GM10266 (cell line): Measurements from ENCODE around the gene TM2D1.
"Not testable (repeated sequence)": the region's sequence is repeated elsewhere in the genome, so short reads cannot be mapped to it uniquely, and the experiment has no call there.

Experiments
- DNase-seq: peaks from one replicate; pipeline ENCODE4 v3.0.0; 2012; ENCODE audit errors: extremely low spot score
- CTCF ChIP-seq: IDR thresholded peaks from 2 replicates; pipeline ENCODE4 v1.5.1; 2012; ENCODE audit warnings: mild to moderate bottlenecking, low read depth; ENCODE audit not compliant: control insufficient read depth, insufficient read depth; ENCODE audit errors: missing control alignments

TM2D1 gene

GRCh38 chr1:61708953-61709907 lies 15.7 kb downstream of the TM2D1 start:
- no peak for DNase-seq
- TF ChIP-seq CTCF, result no peak

GRCh38 chr1:61699911-61700851 lies 24.8 kb downstream of the TM2D1 start:
- no peak for TF ChIP-seq CTCF

GRCh38 chr1:61692155-61692800 lies 32.7 kb downstream of the TM2D1 start:
- no peak for TF ChIP-seq CTCF
- DNase-seq, result no peak

More at GRCh38 chr1:61699911-61700851, 24.8 kb downstream of the TM2D1 start:
- DNase-seq, result no peak

- DNase-seq, result no peak
- TF ChIP-seq CTCF, result no peak
Observed at GRCh38 chr1:61687901-61688300, 37.0 kb downstream of the TM2D1 start.

GRCh38 chr1:61682891-61683290 lies 42.0 kb downstream of the TM2D1 start:
- TF ChIP-seq CTCF, result no peak

GRCh38 chr1:61680500-61680899 lies 44.4 kb downstream of the TM2D1 start:
- DNase-seq, result no peak
- TF ChIP-seq CTCF, result no peak

More at GRCh38 chr1:61682891-61683290, 42.0 kb downstream of the TM2D1 start:
- DNase-seq, result no peak

- DNase-seq, result not testable (repeated sequence)
Observed at GRCh38 chr1:61676881-61677280, 48.1 kb downstream of the TM2D1 start.
